ENCODE results near the gene MARVELD3. TPM values are rescaled to one million over a fixed set of nuclear protein-coding genes. Genes with fewer than 3 reads are reported as not detected.
"Not testable (repeated sequence)": the region's sequence is repeated elsewhere in the genome, so short reads cannot be mapped to it uniquely, and the experiment has no call there.

The MARVELD3 gene
- polyA plus RNA-seq, 1 donor = 0.22 TPM

GRCh38 chr16:71672125-71672524, 46.1 kb downstream of the MARVELD3 start:
- DNase-seq (ENCODE audit: low read depth) = no peak

DNA sequence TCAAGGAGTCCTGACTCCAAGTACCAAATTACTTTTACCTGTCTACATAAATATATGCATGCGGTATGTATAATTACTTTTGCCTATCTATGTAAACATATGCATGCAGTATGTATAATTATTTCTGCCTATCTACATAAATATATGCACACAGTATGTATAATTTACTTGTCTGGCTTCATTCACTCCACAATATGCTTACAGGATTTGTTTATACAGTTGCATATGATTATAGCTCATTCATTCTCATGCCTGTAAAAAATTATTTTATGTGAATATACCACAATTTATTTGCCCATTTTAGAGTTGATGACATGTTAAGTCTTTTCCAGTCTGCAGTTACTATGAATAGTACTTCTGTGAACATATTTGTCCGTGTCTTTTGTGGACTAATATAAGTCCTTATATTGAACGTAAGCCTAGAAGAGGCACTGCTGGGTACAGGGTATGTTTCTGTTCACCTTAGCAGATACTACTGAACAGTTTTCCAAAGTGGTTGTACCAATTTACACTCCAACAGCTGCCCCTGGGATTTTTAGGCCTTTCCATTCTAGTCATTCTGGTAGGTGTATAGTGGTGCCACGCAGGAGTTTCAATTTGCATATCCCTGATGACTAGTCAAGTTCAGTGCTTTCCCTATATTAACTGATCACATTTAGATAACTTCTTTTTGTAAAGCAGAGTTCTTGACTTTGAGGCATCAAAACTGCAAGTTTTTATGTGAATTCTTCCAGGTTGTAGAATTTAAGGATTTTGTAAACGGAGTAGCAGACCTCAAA, 47.0 kb downstream of the MARVELD3 start:
- no peak for DNase-seq (ENCODE audit: low read depth)

- DNase-seq (ENCODE audit: low read depth) = no peak
These were observed 47.6 kb downstream of the MARVELD3 start for GRCh38 chr16:71673582-71673973.

- DNase-seq (ENCODE audit: low read depth) = no peak
These were observed 48.2 kb downstream of the MARVELD3 start for GRCh38 chr16:71674229-71674628.

GRCh38 chr16:71675380-71675779, 49.4 kb downstream of the MARVELD3 start:
- DNase-seq (ENCODE audit: low read depth) = no peak

DNA sequence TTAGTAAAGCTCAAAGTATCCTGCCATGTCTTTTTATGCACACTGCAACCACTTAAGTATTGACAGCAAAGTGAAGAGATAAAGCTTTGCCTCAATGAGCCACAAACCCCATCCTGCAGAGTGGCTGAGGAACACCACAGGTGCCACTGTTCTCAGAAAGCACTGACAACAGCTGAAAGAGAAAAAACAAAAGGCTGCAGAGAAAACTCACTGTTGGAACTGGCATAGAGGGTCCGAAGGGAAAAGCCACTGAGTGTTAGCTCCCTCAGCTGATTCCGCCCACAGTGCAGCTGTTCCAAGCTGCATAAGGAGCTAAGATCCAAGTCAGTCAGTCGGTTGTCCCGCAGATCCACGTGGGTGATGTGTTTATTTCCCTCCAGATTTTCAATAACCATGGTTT, 50.3 kb downstream of the MARVELD3 start:
- no peak for DNase-seq (ENCODE audit: low read depth)

DNA sequence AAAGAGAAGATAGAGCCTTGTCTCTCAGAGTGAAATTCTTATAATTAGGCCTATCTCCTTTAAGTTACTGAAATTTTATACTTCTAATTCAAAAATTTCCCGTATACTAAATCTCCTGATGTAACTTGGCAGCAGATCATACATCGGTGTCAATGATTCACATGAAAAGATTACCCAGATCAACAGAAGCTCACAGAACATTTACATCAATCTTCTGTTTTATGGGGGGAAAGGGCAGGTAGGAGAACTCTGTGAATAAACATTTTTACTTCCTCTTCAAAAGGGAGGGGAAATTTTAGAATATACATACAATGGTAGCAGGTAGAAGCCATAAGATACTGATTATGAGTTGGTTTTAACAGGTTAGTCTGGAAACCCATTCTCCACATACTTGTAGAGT, 55.4 kb downstream of the MARVELD3 start:
- no peak for DNase-seq (ENCODE audit: low read depth)

- not testable (repeated sequence) for DNase-seq (ENCODE audit: low read depth)
These were observed 58.3 kb downstream of the MARVELD3 start for GRCh38 chr16:71684280-71684679.

Other genes with a start within 250 kb of the MARVELD3 start
- not detected for gene TLE7, start 184.1 kb upstream of the MARVELD3 start, polyA plus RNA-seq (ENCODE audit: insufficient read length)
- gene ZNF23, start 163.9 kb upstream of the MARVELD3 start, polyA plus RNA-seq (ENCODE audit: insufficient read length) = 10.8 TPM
- 2.7 TPM for gene ZNF19, start 136.9 kb upstream of the MARVELD3 start, polyA plus RNA-seq (ENCODE audit: insufficient read length)
- gene CHST4, start 99.8 kb upstream of the MARVELD3 start, polyA plus RNA-seq (ENCODE audit: insufficient read length) = not detected
- gene TAT, start 49.1 kb upstream of the MARVELD3 start, polyA plus RNA-seq (ENCODE audit: insufficient read length) = not detected
- gene PHLPP2, start 98.5 kb downstream of the MARVELD3 start, polyA plus RNA-seq (ENCODE audit: insufficient read length) = 5.7 TPM
- gene AP1G1, start 182.7 kb downstream of the MARVELD3 start, polyA plus RNA-seq (ENCODE audit: insufficient read length) = 43.4 TPM
- gene ATXN1L, start 219.8 kb downstream of the MARVELD3 start, polyA plus RNA-seq (ENCODE audit: insufficient read length) = 15.8 TPM